Stimulated activated CD4-positive, alpha-beta T cell treated with anti-CD3 and anti-CD28 coated beads, Interleukin-12 subunit alpha, Interleukin-12 subunit beta, amount 100 ng/mL, for 24 hours (primary cell): Measurements from ENCODE around the gene GRXCR2.
"Not testable (repeated sequence)": the region's sequence is repeated elsewhere in the genome, so short reads cannot be mapped to it uniquely, and the experiment has no call there.

Experiments used
- DNase-seq, 2 experiments: peaks; one replicate each; pipeline ENCODE4 v3.0.0-alpha.2; 2020; ENCODE audit warnings: low read depth in 2 of 2

The GRXCR2 gene

DNA sequence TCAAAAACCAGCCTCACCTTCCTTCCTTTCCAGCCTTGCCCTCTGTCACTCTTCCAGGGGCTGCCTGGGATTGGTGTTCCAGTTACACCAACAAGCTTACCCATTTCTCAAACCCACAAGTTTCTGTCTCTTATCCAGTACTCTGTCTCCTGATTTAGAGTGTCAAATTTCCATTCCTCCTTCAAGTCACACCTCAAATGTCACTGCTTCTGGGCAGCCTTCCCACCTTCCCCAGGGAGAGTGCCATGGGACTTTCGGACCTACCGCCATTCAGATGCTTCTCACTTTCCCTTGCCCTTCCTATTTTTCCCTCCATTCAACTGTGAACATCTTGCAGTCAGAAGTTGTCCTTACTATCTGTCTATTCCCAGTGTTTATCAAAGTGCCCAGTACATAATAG is 2.0 kb upstream of the GRXCR2 start:
- no peak for DNase-seq

DNA sequence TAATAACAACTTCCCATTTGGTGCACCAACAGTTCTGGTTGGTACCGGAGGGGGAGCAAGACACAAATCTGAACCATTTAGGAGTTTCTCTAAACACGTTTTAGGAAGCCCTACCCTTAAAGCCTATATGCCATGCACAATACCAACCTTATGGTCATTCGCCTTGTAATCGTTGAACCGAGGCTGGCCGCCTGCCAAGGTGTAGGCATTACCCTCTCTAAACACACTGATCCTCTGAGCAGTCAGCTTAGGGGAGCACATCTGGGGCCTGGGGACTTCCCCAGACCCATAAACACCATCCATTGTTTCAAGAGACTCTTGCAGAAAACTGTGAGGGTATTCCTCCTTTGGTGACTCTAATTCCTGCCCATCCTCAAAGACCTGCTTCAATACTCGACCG is 328 bp downstream of the GRXCR2 start:
- DNase-seq: no peak

DNA sequence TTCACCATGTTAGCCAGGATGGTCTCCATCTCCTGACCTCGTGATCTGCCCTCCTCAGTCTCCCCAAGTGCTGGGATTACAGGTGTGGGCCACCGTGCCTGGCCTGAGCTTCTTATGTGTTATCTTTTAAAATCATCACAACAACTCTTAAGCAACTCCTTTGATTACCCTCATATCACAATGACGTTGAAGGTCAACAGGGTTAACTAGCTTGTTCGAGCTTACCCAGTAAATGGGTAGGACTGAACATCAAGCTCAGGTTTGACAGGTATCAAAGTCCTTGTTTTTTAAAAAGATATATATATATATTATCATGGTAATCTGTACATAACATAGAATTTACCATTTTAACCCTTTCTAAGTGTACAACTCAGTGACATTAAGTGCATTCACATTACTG is 3.1 kb downstream of the GRXCR2 start:
- no peak for DNase-seq

DNA sequence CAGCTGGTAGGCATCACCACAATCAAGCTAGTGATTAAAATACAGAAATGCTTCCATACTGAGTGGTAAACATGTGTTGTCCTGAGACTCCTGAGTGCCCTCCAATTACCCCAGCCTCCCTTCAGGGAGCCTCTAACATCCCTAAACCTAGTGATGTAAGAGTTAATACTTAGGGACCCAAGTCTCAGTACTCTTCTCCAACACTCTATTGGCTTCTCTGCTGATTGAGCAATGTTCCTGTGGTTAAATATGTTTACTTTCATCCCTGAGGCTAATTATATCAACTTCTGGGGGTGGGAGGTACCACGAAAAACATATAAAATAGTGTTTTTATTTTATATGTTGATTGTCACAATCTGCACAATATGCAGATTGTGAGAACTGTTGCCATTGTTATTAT is 5.0 kb downstream of the GRXCR2 start:
- DNase-seq: no peak

DNA sequence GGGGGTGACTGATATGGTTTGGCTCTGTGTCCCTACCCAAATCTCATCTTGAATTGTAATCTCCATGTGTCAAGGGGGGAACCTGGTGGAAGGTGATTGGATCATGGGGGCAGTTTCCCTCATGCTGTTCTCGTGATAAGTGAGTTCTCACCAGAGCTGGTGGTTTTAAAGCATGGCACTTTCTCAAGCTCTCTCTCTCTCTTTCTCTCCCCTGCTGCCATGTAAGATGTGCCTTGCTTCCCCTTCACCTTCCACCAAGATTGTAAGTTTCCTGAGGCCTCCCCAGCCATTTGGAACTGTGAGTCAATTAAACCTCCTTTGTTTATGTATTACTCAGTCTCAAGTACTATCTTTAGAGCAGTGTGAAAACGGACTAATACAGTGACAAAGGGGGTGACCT is 8.4 kb downstream of the GRXCR2 start:
- DNase-seq: not testable (repeated sequence)

DNA sequence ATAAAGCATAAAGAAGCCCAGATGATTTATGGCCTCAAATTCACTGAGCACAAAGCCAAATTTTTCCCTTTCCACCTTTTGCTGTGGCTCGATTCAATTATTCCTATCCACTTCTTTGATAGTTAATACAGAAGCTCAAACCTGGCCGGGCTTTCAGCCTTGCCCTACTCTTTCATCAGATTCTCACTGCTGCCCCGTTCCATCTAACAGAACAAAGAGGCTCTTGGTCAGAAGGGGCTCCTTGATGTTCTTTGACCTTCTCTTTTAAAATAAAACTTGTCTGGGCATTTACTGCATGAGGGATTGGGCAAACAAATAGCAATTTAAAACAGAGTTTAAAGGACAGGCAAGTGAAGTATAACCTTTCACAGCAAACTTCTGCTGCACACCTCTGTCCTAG is 9.8 kb downstream of the GRXCR2 start:
- DNase-seq: no peak

DNA sequence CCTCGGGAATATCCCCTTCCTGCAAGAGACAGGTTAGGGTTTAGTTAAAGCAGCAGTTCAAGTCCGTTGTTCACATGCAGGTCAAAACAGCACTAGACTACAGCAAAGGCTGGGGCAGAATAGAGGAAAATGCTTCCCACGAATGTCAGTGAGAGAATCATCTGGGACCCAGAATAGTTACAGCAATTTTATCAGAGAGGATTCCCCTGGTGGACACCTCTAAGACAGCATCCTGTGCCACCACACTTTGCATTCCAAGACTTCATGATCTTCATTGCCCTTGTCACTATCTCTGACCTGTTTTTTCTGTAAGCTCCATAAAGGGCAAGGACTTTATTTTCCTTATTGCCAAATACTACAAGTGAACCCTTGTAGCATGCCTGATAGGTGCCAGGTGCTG is 12.9 kb downstream of the GRXCR2 start:
- DNase-seq: no peak

DNA sequence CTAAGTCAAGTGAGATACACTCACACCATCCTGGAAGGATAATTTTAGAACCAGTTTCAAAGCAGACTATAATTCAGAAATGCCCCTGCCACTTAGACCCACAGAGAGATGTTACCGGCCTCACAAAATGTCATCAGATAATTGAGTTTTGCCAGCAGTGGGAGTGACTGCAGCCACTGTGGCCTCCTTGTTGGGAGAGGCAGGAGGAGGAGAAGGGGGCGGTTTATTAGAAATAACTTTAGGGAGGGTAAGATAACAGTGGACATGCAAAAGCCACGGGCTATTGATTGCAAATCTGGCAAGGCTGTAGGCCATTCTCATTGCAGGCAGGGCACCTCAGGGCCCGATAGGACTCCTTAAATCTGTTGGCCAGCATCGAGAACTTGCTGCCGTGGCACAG is 13.4 kb downstream of the GRXCR2 start:
- no peak for DNase-seq

DNA sequence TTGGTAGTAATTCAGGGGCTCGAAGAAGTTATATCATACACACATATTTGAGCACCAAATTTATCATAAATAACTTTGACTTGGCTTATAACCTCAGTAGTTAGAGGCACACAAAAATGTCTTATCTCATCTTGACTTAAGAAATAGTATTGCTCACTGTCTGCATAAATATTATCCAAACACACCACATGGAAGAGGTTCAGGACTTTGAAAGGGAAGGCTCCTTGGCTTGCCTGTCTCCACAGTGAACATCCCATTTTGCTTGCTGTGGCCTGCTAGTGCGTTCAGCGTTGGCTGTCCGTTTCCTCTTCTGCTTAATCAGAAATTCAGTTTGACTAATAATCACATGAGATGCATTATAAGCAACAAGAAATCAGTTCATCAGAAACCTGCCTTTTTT is 13.9 kb downstream of the GRXCR2 start:
- DNase-seq: no peak

DNA sequence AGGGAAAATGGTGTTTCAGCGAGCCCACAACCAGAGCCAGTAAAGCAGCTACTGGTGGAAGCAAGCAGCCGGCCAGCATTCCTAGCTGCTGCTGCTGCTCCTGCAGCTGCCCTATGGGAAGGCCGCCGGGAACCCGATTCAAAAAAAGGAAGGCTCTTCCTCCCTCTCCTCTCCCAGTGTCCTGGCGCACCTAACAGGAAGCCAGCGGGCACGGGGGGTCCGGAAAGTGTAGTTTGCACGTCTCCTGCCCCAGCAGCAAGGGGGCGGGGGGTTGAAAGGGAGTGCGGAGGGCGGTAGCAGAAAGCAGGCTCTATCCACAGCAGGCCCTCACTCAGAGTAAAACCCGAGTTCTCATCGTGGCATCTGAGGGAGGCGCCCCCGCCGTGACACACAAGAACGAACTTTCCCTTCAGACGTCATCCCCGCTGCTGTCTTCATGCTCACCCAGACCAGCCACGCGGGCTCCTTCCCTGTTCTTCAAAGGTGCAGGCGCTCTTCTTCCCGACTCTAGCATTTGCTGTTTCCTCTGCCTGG is 16.5 kb downstream of the GRXCR2 start:
- DNase-seq: no peak

DNA sequence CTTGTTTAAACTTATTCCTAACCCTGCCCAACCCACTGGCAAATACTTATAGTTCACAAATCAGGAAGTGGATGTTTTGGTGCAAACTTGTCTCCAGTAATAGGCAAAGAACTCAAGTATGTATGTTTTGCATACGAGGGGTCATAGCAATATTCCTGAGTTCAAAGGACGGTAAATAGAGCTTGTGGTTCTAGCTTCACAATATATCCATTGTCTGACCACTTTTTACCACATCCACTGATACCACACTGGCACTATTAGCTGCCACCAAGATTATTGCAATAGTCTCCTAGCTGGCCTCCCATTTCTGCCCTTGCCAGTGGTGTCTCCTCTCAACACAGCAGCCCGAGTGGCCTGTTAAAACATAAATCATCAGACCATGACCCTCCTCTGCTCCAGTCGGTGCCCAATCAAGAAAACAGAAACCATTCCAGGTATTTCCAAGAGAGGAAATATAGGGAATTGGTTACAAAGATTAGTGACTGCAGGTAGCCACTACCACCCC is 17.0 kb downstream of the GRXCR2 start:
- DNase-seq: no peak

DNA sequence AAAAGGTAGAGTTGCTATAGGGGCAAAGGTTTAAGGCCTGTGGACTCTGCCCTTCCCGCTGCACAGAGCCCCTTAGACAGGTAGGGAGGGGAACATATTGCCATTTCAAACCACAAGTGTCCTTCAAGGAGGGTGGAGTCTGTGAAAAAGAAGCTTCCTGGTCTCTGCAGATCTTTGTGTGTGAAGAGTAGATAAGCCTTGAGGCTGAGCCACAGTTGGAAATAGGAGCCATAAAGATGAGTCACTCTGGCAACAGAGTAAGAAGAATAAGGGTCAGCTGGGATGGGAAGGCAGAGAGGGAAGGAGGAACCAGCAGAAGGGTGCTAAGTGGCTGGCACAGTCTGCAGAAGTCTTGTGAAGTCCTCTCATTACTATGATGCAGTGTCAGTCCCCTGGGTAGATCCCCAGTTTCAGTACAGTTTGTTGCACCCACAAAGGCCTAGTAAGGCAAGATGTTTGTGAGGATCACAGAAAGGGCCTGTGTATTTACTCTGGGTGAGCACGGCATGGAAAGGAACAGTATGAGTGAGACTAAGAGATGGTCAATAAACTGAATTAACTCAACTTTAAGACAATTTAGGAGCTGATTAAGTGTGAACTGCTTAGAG is 18.1 kb downstream of the GRXCR2 start:
- no peak for DNase-seq

DNA sequence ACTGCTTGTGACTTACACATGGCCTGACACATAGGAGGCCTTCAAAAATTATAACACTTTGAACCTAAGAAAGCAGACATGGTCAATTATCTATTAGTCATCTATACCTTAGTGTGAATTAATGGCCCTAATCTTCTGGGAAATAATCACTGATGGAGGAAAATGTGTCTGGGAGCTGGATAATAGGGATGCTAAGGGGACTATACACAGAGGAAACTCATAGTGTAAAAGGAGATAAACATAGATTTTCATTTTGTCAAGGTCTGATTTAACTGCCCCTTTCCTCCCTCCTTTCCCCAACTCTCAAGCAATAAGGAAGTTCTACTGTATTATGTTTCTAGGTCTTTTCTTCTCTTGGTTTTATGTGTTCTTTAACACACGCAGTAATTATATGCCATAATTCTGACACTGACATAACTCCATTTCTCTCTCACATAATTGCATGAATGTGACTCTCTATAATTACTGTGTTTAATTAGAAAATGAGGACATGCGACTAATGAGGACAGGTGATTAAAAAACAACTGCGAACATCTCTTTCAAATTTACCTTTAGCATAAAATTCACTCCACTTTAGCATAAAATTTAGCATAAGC is 18.9 kb downstream of the GRXCR2 start:
- no peak for DNase-seq

DNA sequence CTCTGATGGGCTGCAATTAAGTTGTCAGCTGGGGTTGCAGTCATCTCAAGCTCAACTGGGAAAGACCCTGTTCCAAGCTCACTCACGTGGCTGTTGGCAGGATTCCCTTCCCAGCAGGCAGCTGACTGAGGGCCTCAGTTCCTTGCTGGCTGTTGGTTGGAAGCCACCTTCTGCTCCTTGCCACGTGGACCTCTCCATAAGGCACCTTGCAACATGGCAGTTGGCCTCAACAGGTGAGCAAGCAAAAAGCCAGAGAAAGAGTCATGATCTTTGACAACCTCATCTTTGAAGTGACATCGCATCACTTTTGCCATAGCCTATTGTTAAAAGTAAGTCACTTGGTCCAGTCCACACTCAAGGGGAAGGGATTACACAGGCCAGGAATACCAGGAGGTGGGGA is 19.8 kb downstream of the GRXCR2 start:
- DNase-seq: no peak

DNA sequence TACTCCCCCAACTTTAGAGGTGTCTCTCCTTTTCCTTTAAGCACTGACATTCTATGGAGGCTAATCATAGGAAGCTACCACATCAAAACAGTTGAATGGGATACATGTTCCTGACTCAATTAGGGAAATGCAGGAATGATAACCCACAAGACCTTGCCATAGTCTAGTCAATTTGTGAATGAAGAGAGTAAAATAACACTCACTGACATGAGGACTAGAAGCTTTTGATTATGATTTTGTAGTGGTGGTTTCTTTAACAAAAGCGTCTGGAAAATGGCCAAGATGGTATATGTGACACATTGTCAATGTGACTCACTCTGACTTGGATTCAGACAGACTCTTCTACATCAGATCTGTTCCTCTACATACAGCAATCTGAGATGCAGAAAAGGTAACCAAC is 24.0 kb downstream of the GRXCR2 start:
- no peak for DNase-seq

DNA sequence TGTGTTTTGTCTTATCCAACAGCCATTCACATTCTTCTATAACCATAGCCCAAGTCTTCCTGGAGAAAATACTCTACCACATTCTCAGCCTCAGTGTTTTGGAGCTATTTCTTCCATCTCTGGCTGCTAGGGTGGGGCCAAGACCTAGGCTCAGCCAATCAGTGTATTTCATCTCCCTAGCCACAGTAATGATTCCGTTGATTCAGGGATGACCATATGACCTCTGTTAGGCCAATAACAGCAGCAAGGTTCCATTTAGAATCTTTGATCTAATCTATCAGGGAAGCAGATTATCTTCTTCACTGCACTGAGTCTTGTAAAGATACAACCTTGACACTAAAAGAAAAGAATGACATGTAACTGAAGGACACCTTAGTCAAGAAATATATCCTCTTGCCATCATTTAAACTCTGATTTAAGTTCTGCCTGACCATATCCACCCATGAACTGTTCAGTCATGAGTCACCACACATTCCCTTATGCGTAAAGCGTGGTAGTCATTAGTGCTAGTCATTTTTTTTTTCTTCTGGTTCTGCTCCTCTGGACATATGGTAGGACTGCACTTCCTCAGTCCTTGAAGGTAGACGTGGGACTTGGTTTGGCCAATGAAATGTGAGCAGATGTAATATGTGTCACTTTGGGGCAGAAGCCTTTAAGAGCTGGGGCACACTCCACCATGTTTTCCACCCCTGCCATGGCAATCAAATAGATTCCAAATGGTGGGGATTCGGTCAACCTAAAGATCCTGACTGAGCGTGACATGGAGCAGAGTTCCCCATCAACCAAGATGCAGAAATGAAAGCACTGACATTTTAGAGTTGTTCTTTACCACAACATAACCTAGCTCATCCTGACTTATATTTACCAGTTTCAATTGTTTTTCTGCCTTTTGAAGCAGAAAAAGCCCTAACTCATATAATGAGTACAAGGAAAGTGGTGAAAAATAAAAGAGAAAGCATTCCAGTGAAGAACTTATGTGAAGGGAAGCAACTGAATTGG is 25.0 kb downstream of the GRXCR2 start:
- DNase-seq: no peak

DNA sequence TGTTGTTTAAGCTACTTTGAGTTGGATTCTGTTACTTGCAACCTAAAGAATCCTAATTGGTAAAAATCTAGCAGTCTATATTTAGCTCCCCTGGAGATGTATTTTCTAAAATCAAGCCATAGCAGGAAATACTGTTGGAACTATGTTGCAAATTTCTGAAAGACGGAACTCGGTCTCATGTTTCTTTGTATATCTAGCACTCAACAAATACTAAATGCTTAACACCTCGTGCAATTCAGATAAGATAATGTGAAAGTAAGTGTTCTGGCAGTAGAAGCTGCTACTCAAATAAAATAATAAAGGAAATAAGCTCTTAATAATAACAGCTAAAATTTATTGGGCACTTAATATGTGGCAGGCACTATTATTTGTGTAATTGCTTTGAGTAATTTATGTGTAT is 26.7 kb downstream of the GRXCR2 start:
- DNase-seq: no peak

DNA sequence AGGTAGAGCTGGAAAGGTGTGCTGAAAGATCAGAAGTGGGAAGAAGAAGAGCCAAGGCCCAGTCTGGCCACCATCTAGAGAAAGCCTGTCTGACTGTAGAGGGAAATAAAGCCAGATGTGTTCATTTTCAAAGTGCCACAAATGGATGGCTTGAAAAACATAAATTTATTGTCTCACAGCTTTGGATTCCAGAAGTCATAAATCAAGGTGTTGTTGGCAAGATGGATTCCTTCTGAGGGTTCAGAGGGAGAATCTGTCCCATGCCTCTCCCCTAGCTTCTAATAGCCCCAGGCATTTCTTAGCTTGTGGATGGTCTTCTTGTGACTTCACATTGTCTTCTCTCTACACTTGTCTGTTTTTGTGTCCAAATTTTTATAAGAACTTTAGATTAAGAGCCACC is 31.5 kb downstream of the GRXCR2 start:
- no peak for DNase-seq

DNA sequence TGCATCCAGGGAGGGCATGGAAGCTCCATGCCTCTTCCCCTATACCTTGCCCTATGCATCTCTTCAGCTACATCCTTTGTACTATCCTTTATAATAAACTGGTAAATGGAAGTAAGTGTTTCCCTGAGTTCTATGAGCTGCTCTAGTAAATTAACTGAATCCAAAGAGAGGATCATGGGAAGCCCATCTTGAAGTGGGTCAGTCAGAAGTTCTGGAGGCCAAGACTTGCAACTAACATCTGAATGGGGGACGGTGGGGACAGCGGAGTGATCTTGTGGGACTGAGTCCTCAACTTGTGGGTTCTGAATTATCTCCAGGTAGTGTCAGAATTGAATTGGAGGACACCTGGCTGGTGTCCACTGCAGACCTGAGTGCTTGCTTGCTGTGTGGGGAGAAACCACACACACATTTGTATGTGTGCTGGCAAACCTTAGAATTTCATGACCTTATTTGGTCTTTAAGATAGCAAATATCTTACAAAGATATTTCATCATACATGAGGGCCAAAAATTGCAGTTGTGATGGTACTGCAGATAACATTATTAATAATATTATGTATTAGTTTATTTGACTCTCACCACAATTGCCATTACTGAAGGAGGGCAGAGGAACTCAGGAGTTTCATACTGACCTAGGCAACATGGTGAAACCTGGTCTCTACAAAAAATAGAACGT is 32.2 kb downstream of the GRXCR2 start:
- no peak for DNase-seq

DNA sequence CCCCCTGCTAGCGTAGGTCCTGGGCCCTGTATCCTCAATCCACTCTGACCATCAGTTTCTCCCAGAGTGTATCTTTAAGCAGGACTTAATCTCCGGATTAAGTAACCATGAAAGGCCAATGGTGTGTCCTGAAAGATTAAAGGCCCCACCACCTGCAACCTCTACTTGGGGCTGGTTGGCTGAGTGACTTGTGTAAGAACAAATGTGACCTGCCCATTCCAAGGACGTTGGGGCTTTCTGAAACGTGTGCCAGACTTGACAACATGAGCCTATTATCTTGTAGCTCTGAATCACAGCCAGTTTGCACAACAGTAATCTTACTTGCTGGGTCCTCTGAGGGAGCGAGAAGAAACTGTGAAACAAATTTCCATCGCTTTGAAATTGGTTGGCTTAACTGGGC is 34.5 kb downstream of the GRXCR2 start:
- DNase-seq: no peak

DNA sequence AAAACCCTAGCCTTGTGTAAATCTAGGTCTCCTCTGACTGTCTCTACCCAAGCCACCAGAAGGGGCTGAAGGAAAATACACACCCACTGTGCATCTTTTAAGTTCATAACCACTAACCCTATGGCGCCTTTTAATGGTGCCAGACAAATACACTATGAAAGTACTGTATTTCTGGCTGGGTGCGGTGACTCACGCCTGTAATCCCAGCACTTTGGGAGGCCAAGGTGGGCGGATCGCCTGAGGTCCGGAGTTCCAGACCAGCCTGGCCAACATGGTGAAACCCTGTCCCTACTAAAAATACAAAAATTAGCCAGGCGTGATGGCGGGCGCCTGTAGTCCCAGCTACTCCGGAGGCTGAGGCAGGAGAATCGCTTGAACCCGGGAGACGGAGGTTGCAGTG is 36.6 kb downstream of the GRXCR2 start:
- DNase-seq: not testable (repeated sequence)

DNA sequence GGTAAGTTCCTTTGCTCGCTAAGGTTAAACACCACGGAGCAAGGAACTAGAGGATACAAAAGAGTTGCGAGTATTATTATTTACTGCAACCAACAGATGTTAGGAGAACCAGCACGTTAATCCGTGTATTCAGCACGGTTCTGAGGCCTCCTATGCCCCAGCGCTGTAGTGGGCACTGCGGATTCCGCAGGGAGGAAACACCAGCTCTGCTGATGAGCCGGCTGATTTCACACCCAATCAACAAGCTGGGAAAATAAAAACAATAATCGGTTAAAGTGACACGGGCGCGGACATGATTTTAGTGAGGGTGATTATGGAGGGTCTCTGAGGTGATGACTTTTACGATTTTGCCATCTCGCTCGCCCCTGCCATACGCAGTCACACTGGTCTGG is 37.0 kb downstream of the GRXCR2 start:
- no peak for DNase-seq
